Stimulated activated effector memory CD8-positive, alpha-beta T cell treated with anti-CD3 and anti-CD28 coated beads, Interleukin-12 subunit alpha, Interleukin-12 subunit beta, amount 100 ng/mL, for 72 hours (primary cell): ENCODE results near the gene PMM2.

Source experiments
- ATAC-seq: fragments of 150-1000 bp; cut with Tn5 transposase; 2 replicates; pipeline ENCODE4 v1.10.0; 2021
- DNase-seq, 2 donors: peaks; one replicate each; pipeline ENCODE4 v3.0.0; 2021 to 2022; ENCODE audit warnings: low spot score in 2 of 2
- H3K27ac Mint-ChIP-seq: one replicate; pipeline ENCODE4 v1.8.0; 2022; ENCODE audit warnings: mild to moderate bottlenecking, mixed read lengths
- H3K36me3 Mint-ChIP-seq: one replicate; pipeline ENCODE4 v1.8.0; 2022; ENCODE audit warnings: mild to moderate bottlenecking, mixed read lengths
- H3K4me1 Mint-ChIP-seq: one replicate; pipeline ENCODE4 v1.8.0; 2022; ENCODE audit warnings: mixed read lengths
- H3K4me3 Mint-ChIP-seq: one replicate; pipeline ENCODE4 v1.8.0; 2022; ENCODE audit warnings: mild to moderate bottlenecking, mixed read lengths
- H3K9me3 Mint-ChIP-seq: one replicate; pipeline ENCODE4 v1.8.0; 2022; ENCODE audit warnings: mixed read lengths

Gene PMM2

GRCh38 chr16:8888951-8889892 lies 91.6 kb downstream of the PMM2 start:
- Mint-ChIP-seq H3K36me3 (peaks cover 76% of the 10 kb centered on the region), H3K4me1 (peaks cover 50% of the 10 kb centered on the region), H3K4me3 (no peak overlapping the region), H3K27ac (peak overlapping the region; percentile 35), H3K9me3 (no peaks in the 10 kb centered on the region)
- ATAC-seq (no peak), DNase-seq (peak in 1 of 2 donors; percentile 49)

GRCh38 chr16:8889893-8890548 lies 92.4 kb downstream of the PMM2 start:
- ATAC-seq (no peak), DNase-seq (peak in 1 of 2 donors; percentile 46)
- Mint-ChIP-seq H3K4me1 (peaks cover 53% of the 10 kb centered on the region), H3K9me3 (no peaks in the 10 kb centered on the region), H3K36me3 (peaks cover 83% of the 10 kb centered on the region), H3K27ac (peak overlapping the region; percentile 88), H3K4me3 (no peak overlapping the region)

GRCh38 chr16:8890549-8890921 lies 92.9 kb downstream of the PMM2 start:
- DNase-seq (peak in 1 of 2 donors; percentile 48), ATAC-seq (no peak)
- Mint-ChIP-seq H3K27ac (peak overlapping the region; percentile 88), H3K9me3 (no peaks in the 10 kb centered on the region), H3K4me3 (peak overlapping the region; percentile 38), H3K36me3 (peaks cover 83% of the 10 kb centered on the region), H3K4me1 (peaks cover 48% of the 10 kb centered on the region)

- H3K36me3 Mint-ChIP-seq, result peaks cover 92% of the 10 kb centered on the region
- H3K9me3 Mint-ChIP-seq, result no peaks in the 10 kb centered on the region
- no peak for DNase-seq
- peak overlapping the region; percentile 38 for H3K4me3 Mint-ChIP-seq
- peak; percentile 36 for ATAC-seq
- peaks cover 32% of the 10 kb centered on the region for H3K4me1 Mint-ChIP-seq
- H3K27ac Mint-ChIP-seq, result peak overlapping the region; percentile 88
Measured at GRCh38 chr16:8892101-8892575, 94.5 kb downstream of the PMM2 start.

GRCh38 chr16:8893426-8893825 lies 95.8 kb downstream of the PMM2 start:
- no peak overlapping the region for H3K4me3 Mint-ChIP-seq
- DNase-seq (no peak), ATAC-seq (no peak)
- peaks cover 20% of the 10 kb centered on the region for H3K4me1 Mint-ChIP-seq
- peak overlapping the region; percentile 73 for H3K27ac Mint-ChIP-seq
- no peaks in the 10 kb centered on the region for H3K9me3 Mint-ChIP-seq
- peaks cover 94% of the 10 kb centered on the region for H3K36me3 Mint-ChIP-seq

GRCh38 chr16:8893976-8894690 lies 96.5 kb downstream of the PMM2 start:
- peaks cover 98% of the 10 kb centered on the region for H3K36me3 Mint-ChIP-seq
- H3K27ac Mint-ChIP-seq, result peak overlapping the region; percentile 73

GRCh38 chr16:8894736-8895334 lies 97.2 kb downstream of the PMM2 start:
- H3K4me3 Mint-ChIP-seq, result no peak overlapping the region
- H3K27ac Mint-ChIP-seq, result no peak overlapping the region
- no peaks in the 10 kb centered on the region for H3K9me3 Mint-ChIP-seq
- no peak for DNase-seq
- H3K4me1 Mint-ChIP-seq, result peaks cover 20% of the 10 kb centered on the region
- H3K36me3 Mint-ChIP-seq, result peaks cover 100% of the 10 kb centered on the region
- no peak for ATAC-seq

More at GRCh38 chr16:8893976-8894690, 96.5 kb downstream of the PMM2 start:
- ATAC-seq (no peak), DNase-seq (no peak)
- peaks cover 20% of the 10 kb centered on the region for H3K4me1 Mint-ChIP-seq
- H3K4me3 Mint-ChIP-seq, result no peak overlapping the region
- no peaks in the 10 kb centered on the region for H3K9me3 Mint-ChIP-seq

GRCh38 chr16:8898660-8899318 lies 101.2 kb downstream of the PMM2 start:
- Mint-ChIP-seq H3K9me3 (no peaks in the 10 kb centered on the region), H3K4me1 (peaks cover 4% of the 10 kb centered on the region), H3K4me3 (no peak overlapping the region), H3K36me3 (peaks cover 100% of the 10 kb centered on the region), H3K27ac (no peak overlapping the region)
- ATAC-seq (no peak), DNase-seq (no peak)
